Measurements from ENCODE around the gene B3GNT7.

The B3GNT7 gene

DNA sequence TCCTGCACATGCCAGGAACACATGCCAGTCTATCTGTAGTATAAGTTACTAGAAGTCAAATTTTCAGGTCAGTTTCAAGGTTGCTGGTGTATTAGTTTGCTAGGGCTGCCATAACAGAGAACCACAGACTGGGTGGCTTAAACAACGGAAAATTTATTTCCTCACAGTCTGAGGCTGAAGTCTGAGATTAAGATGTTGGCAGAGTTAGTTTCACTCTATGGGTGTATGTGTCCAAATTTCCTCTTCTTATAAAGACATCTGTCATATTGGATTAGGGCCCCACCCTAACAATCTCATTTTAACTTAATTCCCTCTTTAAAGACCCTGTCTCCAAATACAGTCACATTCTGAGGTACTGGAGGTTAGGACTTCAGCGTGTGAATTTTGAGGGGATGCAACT, 26.5 kb downstream of the B3GNT7 start:
- DNase-seq (ENCODE audit: low read depth): no peak
- H3K4me3 ChIP-seq (ENCODE audit: control insufficient read depth, low read depth, low read length): no peak overlapping the region
- TF ChIP-seq, protein P1, sequence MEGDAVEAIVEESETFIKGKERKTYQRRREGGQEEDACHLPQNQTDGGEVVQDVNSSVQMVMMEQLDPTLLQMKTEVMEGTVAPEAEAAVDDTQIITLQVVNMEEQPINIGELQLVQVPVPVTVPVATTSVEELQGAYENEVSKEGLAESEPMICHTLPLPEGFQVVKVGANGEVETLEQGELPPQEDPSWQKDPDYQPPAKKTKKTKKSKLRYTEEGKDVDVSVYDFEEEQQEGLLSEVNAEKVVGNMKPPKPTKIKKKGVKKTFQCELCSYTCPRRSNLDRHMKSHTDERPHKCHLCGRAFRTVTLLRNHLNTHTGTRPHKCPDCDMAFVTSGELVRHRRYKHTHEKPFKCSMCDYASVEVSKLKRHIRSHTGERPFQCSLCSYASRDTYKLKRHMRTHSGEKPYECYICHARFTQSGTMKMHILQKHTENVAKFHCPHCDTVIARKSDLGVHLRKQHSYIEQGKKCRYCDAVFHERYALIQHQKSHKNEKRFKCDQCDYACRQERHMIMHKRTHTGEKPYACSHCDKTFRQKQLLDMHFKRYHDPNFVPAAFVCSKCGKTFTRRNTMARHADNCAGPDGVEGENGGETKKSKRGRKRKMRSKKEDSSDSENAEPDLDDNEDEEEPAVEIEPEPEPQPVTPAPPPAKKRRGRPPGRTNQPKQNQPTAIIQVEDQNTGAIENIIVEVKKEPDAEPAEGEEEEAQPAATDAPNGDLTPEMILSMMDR (IDR thresholded peaks at IDR 0.05; ENCODE audit: control insufficient read depth, insufficient read depth, low read depth, low read length, missing control alignments): no peak

DNA sequence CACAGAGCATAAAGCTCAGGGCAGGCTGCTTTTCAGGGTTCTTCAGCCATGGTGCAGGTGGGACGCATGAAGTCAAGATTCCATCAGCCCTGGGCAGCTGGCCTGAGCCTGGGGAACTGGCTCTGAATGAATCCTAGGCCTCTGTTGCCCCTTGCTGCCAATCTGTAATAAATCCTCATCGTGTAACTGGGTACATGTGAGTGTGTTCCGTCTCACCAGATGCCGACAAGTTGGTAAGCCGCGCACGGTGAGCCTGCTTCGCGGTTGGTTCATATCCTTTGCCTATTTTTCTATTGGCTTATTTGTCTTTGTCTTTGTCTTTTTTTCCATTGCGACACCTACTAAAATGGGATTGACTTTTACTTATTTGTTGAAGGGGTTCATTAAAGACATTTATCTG, 27.7 kb downstream of the B3GNT7 start:
- no peak for DNase-seq (ENCODE audit: low read depth)
- TF ChIP-seq, protein P1 (IDR thresholded peaks at IDR 0.05; ENCODE audit: control insufficient read depth, insufficient read depth, low read depth, low read length, missing control alignments): no peak

DNA sequence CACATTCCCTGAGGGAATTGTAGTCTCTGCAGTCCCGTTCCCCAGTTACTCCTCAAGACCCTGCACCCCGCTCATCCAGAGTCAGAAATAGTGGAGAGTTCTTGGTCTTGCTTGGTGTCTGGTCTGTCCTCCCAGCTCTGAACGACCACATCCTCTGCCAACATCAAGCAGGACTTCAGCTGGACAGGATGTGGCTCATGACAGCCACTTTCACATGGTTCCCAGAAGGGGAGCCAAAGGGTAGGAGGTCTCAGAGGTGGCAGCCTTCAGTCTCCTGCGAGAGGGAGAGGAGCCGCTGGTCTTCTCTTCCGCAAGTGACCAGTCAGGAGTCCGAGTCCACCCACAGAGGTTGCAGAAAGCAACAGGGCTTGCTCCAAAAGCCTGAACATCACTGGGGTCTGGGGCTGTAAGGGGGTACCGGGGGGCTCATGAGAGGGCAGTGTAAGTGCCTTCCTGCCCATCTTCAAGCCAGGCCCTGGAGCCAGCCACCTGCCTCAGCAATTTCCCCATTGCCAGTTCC, 29.8 kb downstream of the B3GNT7 start:
- DNase-seq (ENCODE audit: low read depth): no peak
- H3K4me3 ChIP-seq (ENCODE audit: control insufficient read depth, low read depth, low read length): no peak overlapping the region
- TF ChIP-seq, protein P1 (IDR thresholded peaks at IDR 0.05; ENCODE audit: control insufficient read depth, insufficient read depth, low read depth, low read length, missing control alignments): no peak

More for the DNA sequence above, 27.7 kb downstream of the B3GNT7 start:
- no peak overlapping the region for H3K4me3 ChIP-seq (ENCODE audit: control insufficient read depth, low read depth, low read length)

DNA sequence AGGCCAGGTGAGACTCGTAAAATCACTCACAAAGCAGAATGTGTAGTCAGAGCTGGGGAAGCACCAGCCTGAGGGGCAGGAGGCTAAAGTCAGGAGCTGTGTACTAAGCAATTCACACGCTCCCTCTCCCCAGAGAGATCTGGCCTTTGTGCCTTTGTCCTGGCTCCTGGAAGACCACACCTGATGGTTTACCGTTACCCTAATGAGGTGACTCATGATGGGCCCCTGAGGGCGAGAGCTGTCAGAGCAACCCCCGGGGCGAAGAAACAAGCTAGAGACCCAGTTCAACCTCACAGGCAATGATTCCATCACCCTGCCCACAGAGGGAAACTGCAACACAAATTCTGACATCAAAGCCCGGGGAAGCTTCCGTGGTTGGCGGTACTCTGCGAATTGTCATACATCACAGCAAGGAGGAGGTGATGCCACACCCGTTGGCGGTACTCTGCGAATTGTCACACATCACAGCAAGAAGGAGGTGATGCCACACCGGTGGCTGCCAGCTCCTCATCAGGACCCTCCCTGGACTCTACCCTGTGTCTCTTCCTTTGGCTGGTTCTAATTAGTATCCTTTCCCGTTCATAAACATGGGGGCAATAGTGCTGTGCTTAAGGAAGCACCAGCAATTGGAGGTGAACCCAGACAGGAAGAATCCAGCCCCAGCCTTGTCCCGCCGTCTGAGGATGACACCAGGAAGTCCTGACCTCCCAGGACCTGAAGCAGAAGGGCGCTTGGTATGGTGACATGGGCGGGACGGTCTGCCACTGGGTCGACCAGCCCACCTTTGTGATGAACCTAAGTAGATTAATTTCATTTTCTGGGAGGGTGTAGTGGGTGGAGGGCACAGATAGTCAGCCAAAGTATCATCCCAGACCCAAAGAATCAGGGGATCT, 30.5 kb downstream of the B3GNT7 start:
- TF ChIP-seq, protein P1 (IDR thresholded peaks at IDR 0.05; ENCODE audit: control insufficient read depth, insufficient read depth, low read depth, low read length, missing control alignments): no peak
- H3K4me3 ChIP-seq (ENCODE audit: control insufficient read depth, low read depth, low read length): no peak overlapping the region
- DNase-seq (ENCODE audit: low read depth): no peak

DNA sequence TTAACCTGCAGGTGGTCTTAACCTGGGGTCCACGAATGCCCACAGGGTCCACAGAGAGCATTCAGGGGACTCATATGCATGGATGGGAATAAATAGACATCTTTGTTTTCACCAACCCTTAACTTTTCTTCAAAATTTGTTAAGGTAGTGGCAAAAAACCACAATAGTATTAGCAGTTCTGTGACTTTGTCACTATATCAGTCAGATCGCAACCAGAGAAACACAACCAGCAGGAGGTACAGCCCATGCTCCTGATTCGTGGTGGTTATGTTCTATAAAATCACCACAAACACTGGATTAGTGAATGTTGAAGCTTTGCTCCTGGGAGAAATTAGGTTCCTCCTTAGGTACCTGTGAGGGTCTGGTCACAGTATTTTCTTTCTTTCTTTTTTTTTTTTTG, 31.6 kb downstream of the B3GNT7 start:
- TF ChIP-seq, protein P1 (IDR thresholded peaks at IDR 0.05; ENCODE audit: control insufficient read depth, insufficient read depth, low read depth, low read length, missing control alignments): no peak
- no peak for DNase-seq (ENCODE audit: low read depth)
- no peak overlapping the region for H3K4me3 ChIP-seq (ENCODE audit: control insufficient read depth, low read depth, low read length)

DNA sequence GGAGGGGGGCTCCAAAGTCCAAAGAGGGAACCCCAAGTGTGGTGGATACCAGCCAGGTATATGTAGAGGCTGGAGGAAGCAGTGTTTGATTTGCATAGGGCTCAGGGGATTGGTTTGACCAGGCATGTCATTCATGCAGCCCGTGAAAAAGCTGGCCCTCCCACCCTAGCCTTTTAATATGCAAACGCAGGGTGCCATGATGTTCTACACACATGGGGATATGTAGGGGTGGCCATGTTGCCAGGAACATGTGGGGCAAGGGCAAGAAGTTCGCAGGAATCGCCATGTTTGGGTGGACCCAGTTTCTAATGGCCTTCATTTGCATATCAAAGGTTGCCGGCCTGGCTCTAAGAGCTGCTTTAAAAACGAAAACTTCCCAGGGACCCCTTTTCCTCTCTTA, 33.6 kb downstream of the B3GNT7 start:
- TF ChIP-seq, protein P1 (IDR thresholded peaks at IDR 0.05; ENCODE audit: control insufficient read depth, insufficient read depth, low read depth, low read length, missing control alignments): no peak
- H3K4me3 ChIP-seq (ENCODE audit: control insufficient read depth, low read depth, low read length): no peak overlapping the region
- no peak for DNase-seq (ENCODE audit: low read depth)

All from AG09309 (cell line).